Dendritic cell treated with granulocyte-macrophage colony-stimulating factor and Interleukin-4, amounts not matched to agents 40 ng/mL and 50 ng/mL, for 4 days (primary cell): ENCODE measurements around the gene SRPX.

Experiments used
- H3K27ac Mint-ChIP-seq: one replicate; pipeline ENCODE4 v1.8.0; 2022; ENCODE audit warnings: mild to moderate bottlenecking, mixed read lengths
- H3K27me3 Mint-ChIP-seq: one replicate; pipeline ENCODE4 v1.8.0; 2022; ENCODE audit warnings: mild to moderate bottlenecking, mixed read lengths
- H3K36me3 Mint-ChIP-seq: one replicate; pipeline ENCODE4 v1.8.0; 2022; ENCODE audit warnings: low read depth, mixed read lengths
- H3K4me1 Mint-ChIP-seq: one replicate; pipeline ENCODE4 v1.8.0; 2022; ENCODE audit warnings: low read depth, mixed read lengths
- H3K4me3 Mint-ChIP-seq: one replicate; pipeline ENCODE4 v1.8.0; 2022; ENCODE audit warnings: mild to moderate bottlenecking, moderate library complexity, mixed read lengths
- H3K9me3 Mint-ChIP-seq: one replicate; pipeline ENCODE4 v1.8.0; 2022; ENCODE audit warnings: mixed read lengths
- intact Hi-C: fragments of 100-400 bp; cut with micrococcal nuclease; formaldehyde crosslinking; loops from one replicate; pipeline ENCODE4 v1.15.0; 2022

The SRPX gene

DNA sequence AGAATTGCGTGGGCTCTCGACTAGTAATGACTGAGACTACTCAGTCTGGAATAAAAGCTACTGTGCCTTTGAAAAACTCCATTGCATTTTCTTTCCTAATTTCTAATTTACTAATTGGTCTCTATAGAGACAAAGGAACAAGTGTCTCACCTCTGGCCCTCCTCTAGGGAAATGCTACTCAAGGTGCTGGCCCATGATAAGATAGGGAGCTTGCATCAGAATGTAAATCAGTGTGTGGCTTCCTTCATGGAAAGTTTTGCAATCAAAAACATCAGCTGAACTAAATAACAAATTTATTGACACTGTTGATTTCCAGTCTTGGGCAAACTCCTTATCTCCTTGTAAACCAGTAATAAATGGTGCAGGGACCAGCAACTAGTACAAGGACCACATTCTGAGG is 81.8 kb downstream of the SRPX start:
- intact Hi-C loops = no loop called here
- Mint-ChIP-seq H3K27ac (no peak overlapping the region), H3K4me3 (no peak overlapping the region), H3K36me3 (no peaks in the 10 kb centered on the region), H3K9me3 (no peaks in the 10 kb centered on the region), H3K27me3 (no peaks in the 10 kb centered on the region), H3K4me1 (no peaks in the 10 kb centered on the region)

DNA sequence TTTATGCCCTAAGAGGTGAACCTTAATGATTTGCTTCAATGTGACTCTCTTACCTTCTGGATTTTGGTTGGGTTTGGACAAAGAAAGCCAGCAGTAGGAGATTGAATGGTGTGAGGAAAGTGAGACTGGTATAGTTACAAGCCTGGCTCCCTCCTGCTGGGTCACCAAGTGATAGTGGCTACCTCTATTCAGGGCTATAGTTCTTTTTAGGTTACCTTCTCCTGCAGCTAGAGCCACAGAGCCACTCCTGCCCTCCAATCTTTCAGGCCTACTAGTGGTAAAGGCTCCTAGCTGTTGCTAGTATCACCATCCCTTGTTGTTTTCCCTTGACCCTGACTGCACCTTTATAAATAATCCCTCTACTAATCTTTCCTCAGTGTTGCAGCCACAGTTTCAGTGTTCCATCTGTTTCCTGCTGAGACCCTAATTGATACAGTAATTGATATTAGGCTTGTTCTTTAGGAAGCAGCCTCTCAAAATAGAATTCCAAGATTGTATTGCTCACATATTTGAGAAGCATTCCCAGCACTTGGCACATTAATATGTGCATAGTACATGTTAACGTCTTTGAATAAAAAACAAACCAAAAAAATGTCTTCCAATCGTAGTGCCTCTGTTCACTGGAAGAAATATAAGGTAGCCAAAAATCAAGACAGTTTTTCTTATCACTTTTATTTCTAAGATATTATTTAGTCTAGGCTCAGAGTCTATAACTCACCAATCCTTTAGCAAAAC is 82.3 kb downstream of the SRPX start:
- intact Hi-C loops = no loop called here
- Mint-ChIP-seq H3K4me1 (no peaks in the 10 kb centered on the region), H3K36me3 (no peaks in the 10 kb centered on the region), H3K4me3 (no peak overlapping the region), H3K27me3 (no peaks in the 10 kb centered on the region), H3K27ac (no peak overlapping the region), H3K9me3 (no peaks in the 10 kb centered on the region)

DNA sequence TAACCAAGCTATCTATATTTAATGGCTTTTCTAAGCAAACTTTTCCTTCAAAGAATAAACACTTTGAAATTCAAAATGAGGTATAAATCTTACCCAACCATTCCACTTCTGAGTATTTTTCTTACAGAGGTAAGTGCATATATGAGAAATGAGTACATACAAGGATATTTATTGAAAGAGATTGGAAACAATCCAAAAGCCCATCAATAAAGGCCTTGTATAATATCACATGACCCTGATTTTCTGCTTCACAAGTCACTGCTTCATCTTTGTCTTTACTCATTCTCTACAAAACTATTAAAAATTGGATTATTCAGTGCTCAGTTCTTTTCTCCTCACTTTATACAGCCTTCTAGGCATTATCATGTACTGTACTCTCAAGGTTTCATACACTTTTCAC is 91.3 kb downstream of the SRPX start:
- intact Hi-C loops = no loop called here
- no peaks in the 10 kb centered on the region for H3K4me1 Mint-ChIP-seq
- no peaks in the 10 kb centered on the region for H3K9me3 Mint-ChIP-seq

DNA sequence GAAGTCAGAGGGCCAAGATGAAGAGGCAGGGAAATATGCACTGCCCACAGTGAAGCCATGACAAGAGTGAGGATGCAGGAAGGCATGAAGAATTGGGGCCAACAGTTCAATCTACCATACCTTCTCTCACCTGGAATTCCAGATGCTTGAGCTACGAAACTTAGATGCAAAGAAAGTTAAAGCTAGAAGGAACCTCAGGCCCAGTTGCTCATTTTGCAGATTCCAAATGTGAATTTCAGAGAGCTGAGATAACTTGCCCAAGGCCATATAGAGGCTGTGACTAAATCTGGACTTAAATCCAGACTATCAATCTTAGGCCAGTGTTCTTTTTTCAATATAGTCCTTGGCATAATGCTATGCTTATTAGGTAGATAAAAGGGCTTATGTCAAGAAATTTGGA is 92.7 kb downstream of the SRPX start:
- Mint-ChIP-seq H3K4me3 (no peak overlapping the region), H3K4me1 (no peaks in the 10 kb centered on the region), H3K27me3 (no peaks in the 10 kb centered on the region), H3K36me3 (no peaks in the 10 kb centered on the region), H3K9me3 (no peaks in the 10 kb centered on the region), H3K27ac (no peak overlapping the region)
- intact Hi-C loops = no loop called here

More for the DNA sequence above, 91.3 kb downstream of the SRPX start:
- H3K4me3 Mint-ChIP-seq = no peak overlapping the region
- no peaks in the 10 kb centered on the region for H3K36me3 Mint-ChIP-seq
- H3K27me3 Mint-ChIP-seq = no peaks in the 10 kb centered on the region
- H3K27ac Mint-ChIP-seq = no peak overlapping the region

DNA sequence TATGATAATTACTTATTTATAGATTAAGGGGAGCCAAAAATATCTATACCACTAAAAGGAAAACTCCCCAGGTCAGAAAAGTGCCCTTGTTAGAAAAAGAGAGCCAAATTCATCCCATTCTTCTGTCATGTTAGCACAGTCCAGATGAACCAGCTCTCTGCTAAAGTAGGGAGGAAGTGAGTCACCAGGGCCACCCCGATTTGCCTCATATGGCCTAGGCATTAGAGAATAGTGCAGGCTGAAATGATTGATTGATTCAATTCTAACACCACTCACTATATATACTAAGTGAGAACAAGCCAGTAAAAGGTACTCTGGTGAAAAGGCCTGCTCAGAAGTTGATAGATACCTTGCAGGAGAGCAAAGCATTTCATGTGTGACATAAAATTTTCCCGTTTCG is 94.5 kb downstream of the SRPX start:
- no peak overlapping the region for H3K27ac Mint-ChIP-seq
- no peaks in the 10 kb centered on the region for H3K4me1 Mint-ChIP-seq
- no peaks in the 10 kb centered on the region for H3K36me3 Mint-ChIP-seq
- H3K27me3 Mint-ChIP-seq = no peaks in the 10 kb centered on the region
- intact Hi-C loops = no loop called here
- no peaks in the 10 kb centered on the region for H3K9me3 Mint-ChIP-seq
- H3K4me3 Mint-ChIP-seq = no peak overlapping the region

DNA sequence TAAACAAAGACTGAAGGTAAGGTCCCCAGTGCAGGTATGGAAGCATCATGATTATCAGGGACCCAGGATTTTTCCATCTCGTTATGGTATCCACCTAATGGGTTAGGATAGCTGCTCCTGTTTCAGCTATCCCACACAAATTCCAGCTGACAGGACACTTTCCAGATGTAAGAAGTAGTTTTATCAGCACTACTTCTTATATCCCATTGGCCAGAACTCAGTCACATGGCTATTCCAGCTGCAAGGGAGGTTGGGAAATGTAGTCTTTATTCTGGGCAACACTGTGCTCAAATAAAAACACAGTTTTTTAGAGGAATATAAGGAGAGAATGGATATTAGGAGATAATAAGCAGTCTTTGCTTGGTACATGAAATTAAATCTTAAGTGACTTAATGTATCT is 96.7 kb downstream of the SRPX start:
- Mint-ChIP-seq H3K36me3 (no peaks in the 10 kb centered on the region), H3K27ac (no peak overlapping the region), H3K4me1 (no peaks in the 10 kb centered on the region), H3K9me3 (no peaks in the 10 kb centered on the region), H3K27me3 (no peaks in the 10 kb centered on the region), H3K4me3 (no peak overlapping the region)
- intact Hi-C loops = no loop called here

DNA sequence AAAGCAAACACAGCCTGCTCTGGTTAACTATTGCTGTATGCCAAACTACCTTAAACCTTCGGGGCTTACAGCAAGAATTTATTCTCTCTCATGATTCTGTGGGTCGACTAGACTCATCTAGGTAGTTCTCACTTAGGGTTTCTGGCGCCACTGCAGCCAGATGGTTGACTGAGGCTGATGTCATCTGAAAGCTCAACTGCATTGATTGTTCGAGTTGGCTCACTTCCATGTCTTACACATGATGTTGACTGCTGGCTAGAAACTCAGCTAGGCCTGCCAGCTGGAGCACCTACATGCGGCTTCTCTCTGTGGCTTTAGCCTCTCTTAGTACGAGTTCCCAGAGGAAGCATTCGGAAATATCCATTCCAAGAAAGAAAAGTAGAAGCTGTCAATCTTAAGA is 103.2 kb downstream of the SRPX start:
- intact Hi-C loops = no loop called here
- no peaks in the 10 kb centered on the region for H3K9me3 Mint-ChIP-seq
- H3K36me3 Mint-ChIP-seq = no peaks in the 10 kb centered on the region
- H3K27ac Mint-ChIP-seq = no peak overlapping the region
- no peak overlapping the region for H3K4me3 Mint-ChIP-seq
- no peaks in the 10 kb centered on the region for H3K4me1 Mint-ChIP-seq
- no peaks in the 10 kb centered on the region for H3K27me3 Mint-ChIP-seq

DNA sequence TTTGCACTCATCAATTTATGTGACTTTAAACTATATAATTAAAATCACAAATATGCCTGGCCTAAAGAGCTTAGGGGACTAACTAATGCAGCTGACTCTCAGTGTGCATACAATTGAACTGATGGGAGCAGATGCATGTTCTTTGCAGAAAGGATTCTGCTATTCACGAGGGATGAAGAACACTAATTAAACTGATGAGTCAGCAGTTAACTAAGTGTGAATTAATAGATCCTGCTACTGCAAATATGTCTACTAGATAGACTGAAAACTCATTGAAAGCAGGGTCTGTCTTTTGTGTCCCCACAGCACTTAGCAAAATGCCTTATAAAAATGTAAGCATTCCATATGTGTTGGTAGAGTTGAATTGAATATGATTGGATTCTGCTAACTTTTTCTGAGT is 104.0 kb downstream of the SRPX start:
- Mint-ChIP-seq H3K36me3 (no peaks in the 10 kb centered on the region), H3K27me3 (no peaks in the 10 kb centered on the region), H3K4me1 (no peaks in the 10 kb centered on the region), H3K27ac (no peak overlapping the region), H3K9me3 (no peaks in the 10 kb centered on the region), H3K4me3 (no peak overlapping the region)
- intact Hi-C loops = no loop called here

DNA sequence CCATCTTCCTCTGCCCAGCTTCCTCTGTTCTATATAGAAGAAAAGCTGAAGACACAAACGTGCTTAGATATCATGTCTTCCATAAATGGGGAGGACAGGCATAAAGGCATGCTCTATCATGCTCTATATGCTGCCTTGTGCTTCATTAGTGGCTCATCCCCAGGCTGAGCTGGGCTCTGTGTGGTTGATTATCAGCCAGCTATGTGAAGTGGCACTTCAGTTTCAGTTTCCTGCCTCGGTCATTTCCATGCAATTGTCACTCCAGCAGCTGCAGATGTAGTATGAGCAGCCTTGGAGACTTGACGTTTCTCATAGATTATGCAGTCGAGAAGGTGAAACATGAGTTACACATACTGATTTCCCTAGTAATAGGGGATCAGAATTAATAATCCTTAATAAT is 108.1 kb downstream of the SRPX start:
- no peak overlapping the region for H3K4me3 Mint-ChIP-seq
- H3K36me3 Mint-ChIP-seq = no peaks in the 10 kb centered on the region
- no peaks in the 10 kb centered on the region for H3K9me3 Mint-ChIP-seq
- H3K27ac Mint-ChIP-seq = no peak overlapping the region
- intact Hi-C loops = no loop called here
- H3K27me3 Mint-ChIP-seq = no peaks in the 10 kb centered on the region
- H3K4me1 Mint-ChIP-seq = peaks cover 5% of the 10 kb centered on the region

DNA sequence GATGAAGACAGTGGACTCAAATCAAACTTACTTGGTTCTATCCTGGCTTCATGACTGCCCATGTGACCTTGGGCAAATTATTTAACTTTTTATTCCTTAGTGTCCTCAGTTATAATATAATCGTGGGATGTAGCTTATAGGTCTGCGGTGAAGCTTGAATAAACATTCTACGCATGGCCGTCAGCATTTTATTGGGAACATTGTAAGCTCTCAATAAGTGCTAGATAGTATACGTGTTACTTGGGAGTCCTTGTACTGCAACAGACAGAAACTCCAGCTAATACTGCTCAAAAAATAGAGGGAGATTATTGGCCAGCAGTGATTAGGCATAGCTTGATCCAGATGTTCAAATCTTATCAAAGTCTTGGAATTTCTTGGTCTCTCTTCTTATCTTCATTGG is 109.5 kb downstream of the SRPX start:
- H3K9me3 Mint-ChIP-seq = no peaks in the 10 kb centered on the region
- H3K27me3 Mint-ChIP-seq = no peaks in the 10 kb centered on the region
- peaks cover 5% of the 10 kb centered on the region for H3K4me1 Mint-ChIP-seq
- intact Hi-C loops = no loop called here
- H3K27ac Mint-ChIP-seq = no peak overlapping the region
- H3K4me3 Mint-ChIP-seq = no peak overlapping the region
- H3K36me3 Mint-ChIP-seq = no peaks in the 10 kb centered on the region

DNA sequence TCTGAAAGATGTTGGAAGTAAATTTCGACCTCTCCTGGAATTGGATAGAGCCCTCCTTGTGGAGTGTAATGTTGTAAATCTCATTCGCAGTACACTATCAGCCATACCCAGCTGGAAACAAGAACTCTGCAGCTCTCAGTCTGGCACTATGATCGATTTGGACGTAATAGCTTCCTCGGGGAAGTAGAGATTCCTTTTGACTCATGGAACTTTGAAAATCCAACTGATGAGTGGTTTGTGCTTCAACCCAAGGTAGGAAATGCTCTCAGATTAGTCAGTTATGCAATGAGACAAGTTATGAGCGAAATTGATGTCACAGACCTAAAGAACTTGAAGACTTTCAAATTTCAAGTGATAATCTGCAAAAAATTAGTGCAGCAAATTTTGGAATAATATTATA is 110.4 kb downstream of the SRPX start:
- Mint-ChIP-seq H3K36me3 (no peaks in the 10 kb centered on the region), H3K27me3 (no peaks in the 10 kb centered on the region), H3K4me1 (peaks cover 5% of the 10 kb centered on the region), H3K4me3 (no peak overlapping the region), H3K27ac (no peak overlapping the region), H3K9me3 (no peaks in the 10 kb centered on the region)
- intact Hi-C loops = no loop called here

DNA sequence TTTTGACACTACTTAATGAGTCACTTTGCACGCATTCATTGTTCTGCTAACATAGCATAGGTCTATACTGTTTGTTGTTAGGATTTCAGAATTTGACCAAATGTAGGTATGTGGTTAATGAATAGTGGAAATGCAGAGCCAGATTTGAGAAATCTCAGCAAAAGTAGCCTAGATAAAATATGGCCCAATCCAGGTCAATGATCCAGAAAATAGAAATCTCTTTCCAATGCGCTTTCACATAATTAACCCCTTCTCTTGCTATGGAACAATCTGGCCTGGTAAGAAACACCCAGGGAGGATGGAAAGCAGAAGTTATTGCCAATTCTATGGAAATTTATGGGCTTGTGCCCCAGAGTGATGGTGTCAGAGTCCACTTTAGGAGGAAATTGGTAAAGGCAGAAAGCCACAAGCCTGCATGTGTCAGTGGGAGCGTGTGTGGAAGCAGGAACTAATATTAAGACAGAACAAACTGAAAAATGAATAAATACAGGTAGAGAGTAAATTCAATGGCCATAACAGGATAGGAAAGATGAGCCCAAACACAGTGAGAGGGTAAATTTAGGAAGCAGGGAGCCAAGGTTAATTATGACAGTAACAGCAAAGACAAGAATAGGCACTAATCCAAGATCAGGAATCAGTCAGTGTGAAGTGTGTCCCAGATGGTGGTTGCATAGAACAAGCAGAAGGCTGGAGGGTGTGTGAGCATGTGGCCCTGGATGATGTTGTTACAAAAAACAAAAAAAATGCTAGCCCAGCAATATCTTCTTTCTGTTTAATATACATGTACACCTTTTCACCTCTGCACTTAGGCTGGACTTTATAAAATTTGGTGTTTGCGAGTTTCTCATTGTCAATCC is 111.4 kb downstream of the SRPX start:
- intact Hi-C loops = no loop called here
- Mint-ChIP-seq H3K4me1 (peaks cover 5% of the 10 kb centered on the region), H3K27me3 (no peaks in the 10 kb centered on the region), H3K4me3 (no peak overlapping the region), H3K9me3 (no peaks in the 10 kb centered on the region), H3K27ac (no peak overlapping the region), H3K36me3 (no peaks in the 10 kb centered on the region)

DNA sequence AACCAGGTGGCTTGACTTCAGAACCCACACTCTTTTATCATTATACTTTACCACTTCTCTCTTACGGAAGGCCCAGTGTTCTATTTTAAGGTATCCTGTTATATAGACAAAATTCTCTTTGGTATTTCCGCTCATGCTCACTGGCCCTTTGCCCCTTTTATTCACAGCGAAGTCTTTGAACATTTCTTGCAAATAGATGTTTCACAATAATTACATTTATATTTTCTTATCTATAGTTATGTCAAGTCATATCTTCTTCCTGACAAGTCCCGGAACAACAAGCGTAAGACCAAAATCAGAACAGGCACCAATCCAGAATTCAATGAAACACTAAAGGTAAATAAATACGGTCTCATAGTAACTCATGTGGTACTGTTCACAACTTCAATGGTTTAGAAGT is 112.3 kb downstream of the SRPX start:
- Mint-ChIP-seq H3K9me3 (no peaks in the 10 kb centered on the region), H3K27me3 (no peaks in the 10 kb centered on the region), H3K4me1 (peaks cover 5% of the 10 kb centered on the region), H3K4me3 (no peak overlapping the region), H3K36me3 (no peaks in the 10 kb centered on the region), H3K27ac (no peak overlapping the region)
- intact Hi-C loops = no loop called here

DNA sequence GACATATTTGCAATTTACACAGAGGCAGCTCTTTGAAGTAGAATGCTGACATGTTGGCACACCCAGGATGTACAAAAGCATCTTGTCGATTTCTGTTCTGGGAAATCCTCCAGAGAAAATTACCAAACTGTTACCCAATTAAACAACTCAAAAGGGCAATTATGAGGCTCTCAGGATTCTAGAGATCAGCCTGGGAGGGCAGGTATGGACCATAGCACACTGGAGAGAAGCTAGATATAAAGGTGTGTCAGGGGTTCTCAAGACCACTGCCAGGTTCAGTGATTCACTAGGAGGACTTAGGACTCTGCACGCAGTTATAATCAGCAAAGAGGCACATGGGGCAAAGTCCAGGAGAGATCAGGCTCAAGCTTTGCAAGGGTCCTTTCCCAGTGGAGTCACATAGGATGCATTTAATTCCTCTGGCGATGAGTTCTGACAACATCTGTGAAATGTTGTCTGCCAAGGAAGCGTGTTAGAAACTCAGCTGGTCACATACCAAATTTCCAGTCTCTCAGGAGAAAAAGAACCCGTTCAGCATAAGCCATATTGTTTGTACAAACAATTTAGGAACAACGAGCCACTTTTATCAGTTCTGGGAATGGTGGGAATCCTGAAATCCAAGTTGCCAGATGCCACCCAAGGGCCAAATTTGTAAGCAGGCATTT is 113.5 kb downstream of the SRPX start:
- intact Hi-C loops = no loop called here
- Mint-ChIP-seq H3K4me1 (peaks cover 5% of the 10 kb centered on the region), H3K27me3 (no peaks in the 10 kb centered on the region), H3K4me3 (no peak overlapping the region), H3K36me3 (no peaks in the 10 kb centered on the region), H3K9me3 (no peaks in the 10 kb centered on the region), H3K27ac (no peak overlapping the region)
